ENCODE data around the gene TNIK.
A peak's percentile ranks its signal among the peaks of the same experiment; 100 is the strongest.

The TNIK gene

DNA sequence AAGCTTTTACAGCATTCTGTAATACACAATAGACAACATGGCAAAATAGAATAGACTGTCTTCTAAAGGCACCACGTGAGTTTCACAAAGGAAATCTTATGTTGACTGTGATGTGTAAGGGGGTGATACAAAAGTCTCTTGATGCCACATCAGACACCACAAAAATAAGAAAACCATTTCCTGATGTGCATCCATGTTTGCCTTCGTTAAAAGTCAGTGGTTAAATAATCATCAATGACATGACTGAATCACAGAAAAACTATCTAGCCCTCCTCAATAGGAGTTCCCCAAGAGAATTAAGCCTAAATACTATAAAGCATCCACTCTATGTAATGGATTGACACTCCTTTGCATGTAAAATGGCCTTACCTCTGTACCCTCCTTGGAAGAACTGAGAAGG, 235.0 kb downstream of the TNIK start:
- H3K27ac Mint-ChIP-seq: peak overlapping the region; percentile 52
- peaks cover 31% of the 10 kb centered on the region for H3K4me1 Mint-ChIP-seq (ENCODE audit: low read depth)
- no peaks in the 10 kb centered on the region for H3K27me3 Mint-ChIP-seq (ENCODE audit: low read depth)
- H3K36me3 Mint-ChIP-seq (ENCODE audit: low read depth): peaks cover 37% of the 10 kb centered on the region
- peaks cover 13% of the 10 kb centered on the region for H3K9me3 Mint-ChIP-seq
- H3K4me3 Mint-ChIP-seq: no peak overlapping the region

DNA sequence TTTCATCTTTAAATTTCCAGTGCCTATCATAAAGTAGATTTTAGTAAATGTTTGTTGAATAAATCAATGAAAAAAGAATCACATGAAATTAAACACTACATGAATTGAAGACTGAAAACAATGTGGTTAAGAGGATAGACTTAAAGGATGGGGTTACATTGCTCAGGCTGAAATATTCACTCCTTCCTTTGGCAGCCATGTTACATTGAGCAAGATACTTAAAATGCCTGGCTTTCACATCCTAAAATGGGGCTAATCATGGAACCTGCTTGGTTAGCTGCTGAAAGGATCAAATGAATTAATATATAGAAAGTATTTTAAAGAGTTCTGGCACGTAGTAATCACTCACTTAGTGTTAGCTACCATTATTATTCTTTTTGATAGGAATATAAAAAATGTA, 236.8 kb downstream of the TNIK start:
- Mint-ChIP-seq H3K4me1 (ENCODE audit: low read depth) (peaks cover 24% of the 10 kb centered on the region), H3K36me3 (ENCODE audit: low read depth) (peaks cover 37% of the 10 kb centered on the region), H3K27me3 (ENCODE audit: low read depth) (no peaks in the 10 kb centered on the region), H3K9me3 (peaks cover 13% of the 10 kb centered on the region), H3K4me3 (no peak overlapping the region), H3K27ac (no peak overlapping the region)

GRCh38 chr3:171222995-171223394, 237.2 kb downstream of the TNIK start:
- Mint-ChIP-seq H3K27ac (no peak overlapping the region), H3K36me3 (ENCODE audit: low read depth) (peaks cover 34% of the 10 kb centered on the region), H3K4me1 (ENCODE audit: low read depth) (peaks cover 26% of the 10 kb centered on the region), H3K27me3 (ENCODE audit: low read depth) (no peaks in the 10 kb centered on the region), H3K4me3 (no peak overlapping the region), H3K9me3 (peaks cover 13% of the 10 kb centered on the region)

- peaks cover 29% of the 10 kb centered on the region for H3K36me3 Mint-ChIP-seq (ENCODE audit: low read depth)
- H3K27me3 Mint-ChIP-seq (ENCODE audit: low read depth): no peaks in the 10 kb centered on the region
- peaks cover 13% of the 10 kb centered on the region for H3K9me3 Mint-ChIP-seq
- H3K27ac Mint-ChIP-seq: no peak overlapping the region
- no peak overlapping the region for H3K4me3 Mint-ChIP-seq
- H3K4me1 Mint-ChIP-seq (ENCODE audit: low read depth): peaks cover 32% of the 10 kb centered on the region
Measured at GRCh38 chr3:171221597-171221996, 238.6 kb downstream of the TNIK start.

GRCh38 chr3:171221104-171221503, 239.1 kb downstream of the TNIK start:
- H3K9me3 Mint-ChIP-seq: peaks cover 10% of the 10 kb centered on the region
- H3K36me3 Mint-ChIP-seq (ENCODE audit: low read depth): peaks cover 26% of the 10 kb centered on the region
- H3K4me3 Mint-ChIP-seq: no peak overlapping the region
- peaks cover 29% of the 10 kb centered on the region for H3K4me1 Mint-ChIP-seq (ENCODE audit: low read depth)
- no peaks in the 10 kb centered on the region for H3K27me3 Mint-ChIP-seq (ENCODE audit: low read depth)
- no peak overlapping the region for H3K27ac Mint-ChIP-seq

GRCh38 chr3:171219258-171219657, 240.9 kb downstream of the TNIK start:
- peaks cover 14% of the 10 kb centered on the region for H3K4me1 Mint-ChIP-seq (ENCODE audit: low read depth)
- peaks cover 9% of the 10 kb centered on the region for H3K36me3 Mint-ChIP-seq (ENCODE audit: low read depth)
- H3K4me3 Mint-ChIP-seq: no peak overlapping the region
- no peaks in the 10 kb centered on the region for H3K9me3 Mint-ChIP-seq
- no peak overlapping the region for H3K27ac Mint-ChIP-seq
- no peaks in the 10 kb centered on the region for H3K27me3 Mint-ChIP-seq (ENCODE audit: low read depth)

- Mint-ChIP-seq H3K9me3 (no peaks in the 10 kb centered on the region), H3K36me3 (ENCODE audit: low read depth) (peaks cover 7% of the 10 kb centered on the region), H3K4me3 (no peak overlapping the region), H3K27me3 (ENCODE audit: low read depth) (no peaks in the 10 kb centered on the region), H3K4me1 (ENCODE audit: low read depth) (peaks cover 8% of the 10 kb centered on the region), H3K27ac (no peak overlapping the region)
Measured at GRCh38 chr3:171218069-171218468, 242.1 kb downstream of the TNIK start.

- H3K27me3 Mint-ChIP-seq (ENCODE audit: low read depth): no peaks in the 10 kb centered on the region
- H3K27ac Mint-ChIP-seq: no peak overlapping the region
- H3K4me1 Mint-ChIP-seq (ENCODE audit: low read depth): peaks cover 12% of the 10 kb centered on the region
- no peaks in the 10 kb centered on the region for H3K9me3 Mint-ChIP-seq
- H3K4me3 Mint-ChIP-seq: no peak overlapping the region
- H3K36me3 Mint-ChIP-seq (ENCODE audit: low read depth): peaks cover 17% of the 10 kb centered on the region
Measured at GRCh38 chr3:171213907-171214306, 246.3 kb downstream of the TNIK start.

DNA sequence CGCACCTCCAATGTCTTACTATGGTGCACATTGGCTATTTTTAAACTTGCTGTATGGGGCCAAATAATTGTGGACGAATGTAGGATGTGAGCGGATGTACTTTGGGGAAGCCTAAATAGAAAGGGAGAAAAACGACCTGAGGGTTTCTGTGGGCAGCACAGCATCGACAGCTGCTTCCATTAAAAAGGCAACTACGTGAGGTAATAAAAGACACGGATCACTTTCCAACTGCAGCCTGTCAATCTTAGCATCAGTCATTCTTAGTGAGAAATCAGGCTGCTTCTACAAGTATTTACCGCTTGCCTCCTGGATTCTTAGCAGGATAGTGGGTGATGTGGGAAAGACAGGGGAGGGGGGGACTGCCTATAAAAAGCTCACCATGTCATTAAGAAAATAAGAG, 247.0 kb downstream of the TNIK start:
- Mint-ChIP-seq H3K27me3 (ENCODE audit: low read depth) (no peaks in the 10 kb centered on the region), H3K4me1 (ENCODE audit: low read depth) (peaks cover 10% of the 10 kb centered on the region), H3K9me3 (no peaks in the 10 kb centered on the region), H3K4me3 (no peak overlapping the region), H3K27ac (no peak overlapping the region), H3K36me3 (ENCODE audit: low read depth) (peaks cover 19% of the 10 kb centered on the region)

DNA sequence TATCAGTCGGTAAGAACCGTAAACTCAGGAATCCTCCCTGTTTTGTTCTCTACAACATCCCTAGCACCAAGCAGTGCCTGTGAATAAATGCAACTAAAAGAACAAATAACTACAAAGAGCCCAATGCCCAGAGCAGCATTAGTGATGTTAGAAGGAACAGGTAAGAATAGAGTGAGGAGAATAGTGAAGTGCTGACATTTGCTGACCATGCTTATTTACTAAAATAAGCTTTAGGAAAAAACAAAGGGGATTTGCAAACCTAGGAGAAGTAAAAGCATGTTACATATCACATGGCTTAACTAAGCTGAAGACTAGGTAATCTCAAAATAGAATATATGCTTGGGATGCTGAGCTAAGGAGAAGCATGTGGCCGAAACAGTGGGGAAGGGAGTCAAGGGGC, 247.6 kb downstream of the TNIK start:
- peaks cover 22% of the 10 kb centered on the region for H3K36me3 Mint-ChIP-seq (ENCODE audit: low read depth)
- H3K27me3 Mint-ChIP-seq (ENCODE audit: low read depth): no peaks in the 10 kb centered on the region
- peaks cover 9% of the 10 kb centered on the region for H3K4me1 Mint-ChIP-seq (ENCODE audit: low read depth)
- no peak overlapping the region for H3K4me3 Mint-ChIP-seq
- no peak overlapping the region for H3K27ac Mint-ChIP-seq
- H3K9me3 Mint-ChIP-seq: no peaks in the 10 kb centered on the region

DNA sequence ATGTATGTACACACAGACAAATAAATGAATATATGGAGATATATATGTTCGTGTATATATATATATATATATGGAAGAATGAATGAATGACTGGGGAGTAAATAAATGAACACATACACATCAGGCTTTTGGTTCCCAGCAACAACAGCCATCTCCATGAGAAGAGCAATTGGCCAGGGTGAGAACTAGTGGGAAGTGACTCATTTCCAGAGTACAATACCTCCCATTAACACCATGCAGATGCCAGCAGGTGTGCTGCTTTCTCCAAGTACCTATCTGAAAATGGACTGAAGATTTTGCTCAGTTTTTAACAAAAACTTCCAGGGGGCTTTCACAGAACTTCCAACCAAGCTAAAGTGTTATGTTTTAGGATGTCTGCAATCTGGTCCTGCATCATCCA, 253.9 kb downstream of the TNIK start:
- H3K9me3 Mint-ChIP-seq: no peaks in the 10 kb centered on the region
- no peaks in the 10 kb centered on the region for H3K27me3 Mint-ChIP-seq (ENCODE audit: low read depth)
- H3K36me3 Mint-ChIP-seq (ENCODE audit: low read depth): peaks cover 33% of the 10 kb centered on the region
- H3K4me1 Mint-ChIP-seq (ENCODE audit: low read depth): peaks cover 8% of the 10 kb centered on the region
- no peak overlapping the region for H3K27ac Mint-ChIP-seq
- no peak overlapping the region for H3K4me3 Mint-ChIP-seq

DNA sequence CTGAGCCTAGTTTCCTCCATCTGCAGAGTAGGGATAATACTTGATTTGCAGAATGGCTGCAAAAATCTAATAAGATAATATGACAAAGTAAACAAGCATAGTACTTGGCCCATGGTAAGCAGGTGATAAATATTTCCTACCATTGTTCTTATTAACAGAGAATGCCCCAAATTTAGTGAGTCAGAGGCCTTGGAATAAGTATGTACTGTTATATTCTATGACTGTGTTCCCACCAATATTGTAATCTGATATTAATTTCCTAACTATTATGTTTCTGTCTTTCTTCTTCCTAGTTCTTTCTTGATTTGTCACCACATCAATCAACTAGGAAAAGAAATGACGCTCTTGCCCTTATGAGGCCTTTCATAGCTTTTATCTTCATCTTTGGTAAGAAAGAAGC, 255.3 kb downstream of the TNIK start:
- no peak overlapping the region for H3K4me3 Mint-ChIP-seq
- no peaks in the 10 kb centered on the region for H3K27me3 Mint-ChIP-seq (ENCODE audit: low read depth)
- peaks cover 11% of the 10 kb centered on the region for H3K4me1 Mint-ChIP-seq (ENCODE audit: low read depth)
- H3K27ac Mint-ChIP-seq: no peak overlapping the region
- H3K9me3 Mint-ChIP-seq: no peaks in the 10 kb centered on the region
- H3K36me3 Mint-ChIP-seq (ENCODE audit: low read depth): peaks cover 30% of the 10 kb centered on the region

- no peaks in the 10 kb centered on the region for H3K27me3 Mint-ChIP-seq (ENCODE audit: low read depth)
- peaks cover 31% of the 10 kb centered on the region for H3K36me3 Mint-ChIP-seq (ENCODE audit: low read depth)
- no peak overlapping the region for H3K4me3 Mint-ChIP-seq
- H3K27ac Mint-ChIP-seq: no peak overlapping the region
- peaks cover 11% of the 10 kb centered on the region for H3K9me3 Mint-ChIP-seq
- peaks cover 22% of the 10 kb centered on the region for H3K4me1 Mint-ChIP-seq (ENCODE audit: low read depth)
Measured at GRCh38 chr3:171201825-171202224, 258.4 kb downstream of the TNIK start.

DNA sequence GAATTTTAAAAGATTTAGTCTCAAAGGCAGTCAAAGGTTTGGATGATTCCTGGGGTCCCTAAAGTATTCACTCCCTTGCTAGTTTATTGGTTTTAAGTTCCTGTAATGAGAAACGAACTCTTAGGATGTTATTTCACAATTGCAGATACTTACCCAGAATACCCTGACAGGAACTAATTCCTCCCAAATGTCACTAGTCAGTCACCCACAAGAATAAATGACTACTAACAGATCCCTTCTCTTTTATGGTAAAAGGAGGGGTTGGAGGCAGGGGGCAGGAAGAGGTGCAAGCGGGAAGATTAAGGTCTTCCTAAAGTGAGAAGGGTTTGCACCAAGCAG, 259.5 kb downstream of the TNIK start:
- peaks cover 11% of the 10 kb centered on the region for H3K9me3 Mint-ChIP-seq
- peaks cover 24% of the 10 kb centered on the region for H3K36me3 Mint-ChIP-seq (ENCODE audit: low read depth)
- H3K4me1 Mint-ChIP-seq (ENCODE audit: low read depth): peaks cover 16% of the 10 kb centered on the region
- no peak overlapping the region for H3K27ac Mint-ChIP-seq
- H3K4me3 Mint-ChIP-seq: no peak overlapping the region
- no peaks in the 10 kb centered on the region for H3K27me3 Mint-ChIP-seq (ENCODE audit: low read depth)

GRCh38 chr3:171200052-171200749, 260.0 kb downstream of the TNIK start:
- Mint-ChIP-seq H3K9me3 (peaks cover 11% of the 10 kb centered on the region), H3K27me3 (ENCODE audit: low read depth) (no peaks in the 10 kb centered on the region), H3K27ac (no peak overlapping the region), H3K4me3 (no peak overlapping the region), H3K36me3 (ENCODE audit: low read depth) (peaks cover 20% of the 10 kb centered on the region), H3K4me1 (ENCODE audit: low read depth) (peaks cover 14% of the 10 kb centered on the region)

DNA sequence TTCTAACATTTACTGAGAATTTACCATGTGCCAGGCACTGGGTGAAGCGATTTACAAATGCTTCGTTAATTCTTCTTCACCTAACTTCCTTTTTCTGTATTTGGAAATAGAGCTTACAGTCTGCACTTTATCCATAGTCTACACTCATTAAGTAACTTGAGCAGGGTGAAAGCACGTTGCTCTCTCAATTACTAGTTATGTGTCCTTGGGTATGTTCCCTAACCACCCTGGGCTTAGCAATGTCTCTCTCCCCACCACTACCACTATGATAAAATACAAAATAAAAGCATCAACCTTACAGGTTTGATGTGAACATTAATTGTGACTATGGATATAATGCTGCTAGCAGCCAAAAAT, 260.8 kb downstream of the TNIK start:
- peaks cover 14% of the 10 kb centered on the region for H3K4me1 Mint-ChIP-seq (ENCODE audit: low read depth)
- no peaks in the 10 kb centered on the region for H3K27me3 Mint-ChIP-seq (ENCODE audit: low read depth)
- no peak overlapping the region for H3K4me3 Mint-ChIP-seq
- peaks cover 11% of the 10 kb centered on the region for H3K9me3 Mint-ChIP-seq
- no peak overlapping the region for H3K27ac Mint-ChIP-seq
- peaks cover 21% of the 10 kb centered on the region for H3K36me3 Mint-ChIP-seq (ENCODE audit: low read depth)
